BLaER1 (cell line): ENCODE measurements around the gene CFAP100.

Experiments
- H3K27ac ChIP-seq: shearing (Covaris generic); formaldehyde crosslinking; 2 replicates; pipeline ENCODE4 v1.8.1; 2022
- H3K27me3 ChIP-seq: shearing (Covaris generic); formaldehyde crosslinking; 2 replicates; pipeline ENCODE4 v1.8.1; 2022
- H3K36me3 ChIP-seq: shearing (Covaris generic); formaldehyde crosslinking; 2 replicates; pipeline ENCODE4 v1.8.1; 2022
- H3K4me1 ChIP-seq: shearing (Covaris generic); formaldehyde crosslinking; 2 replicates; pipeline ENCODE4 v1.8.1; 2022
- H3K4me2 ChIP-seq: shearing (Covaris generic); formaldehyde crosslinking; 2 replicates; pipeline ENCODE4 v1.8.1; 2022
- H3K4me3 ChIP-seq: shearing (Covaris generic); formaldehyde crosslinking; 2 replicates; pipeline ENCODE4 v1.8.1; 2022
- H3K9ac ChIP-seq: shearing (Covaris generic); formaldehyde crosslinking; 2 replicates; pipeline ENCODE4 v1.8.1; 2022
- H3K9me3 ChIP-seq: shearing (Covaris generic); formaldehyde crosslinking; 2 replicates; pipeline ENCODE4 v1.8.1; 2022
- H4K20me1 ChIP-seq: shearing (Covaris generic); formaldehyde crosslinking; 2 replicates; pipeline ENCODE4 v1.8.1; 2022
- Cebpa-rat ChIP-seq: shearing (Covaris generic); IDR thresholded peaks from 2 replicates; pipeline ENCODE4 v1.8.1; 2022

CFAP100 gene

DNA sequence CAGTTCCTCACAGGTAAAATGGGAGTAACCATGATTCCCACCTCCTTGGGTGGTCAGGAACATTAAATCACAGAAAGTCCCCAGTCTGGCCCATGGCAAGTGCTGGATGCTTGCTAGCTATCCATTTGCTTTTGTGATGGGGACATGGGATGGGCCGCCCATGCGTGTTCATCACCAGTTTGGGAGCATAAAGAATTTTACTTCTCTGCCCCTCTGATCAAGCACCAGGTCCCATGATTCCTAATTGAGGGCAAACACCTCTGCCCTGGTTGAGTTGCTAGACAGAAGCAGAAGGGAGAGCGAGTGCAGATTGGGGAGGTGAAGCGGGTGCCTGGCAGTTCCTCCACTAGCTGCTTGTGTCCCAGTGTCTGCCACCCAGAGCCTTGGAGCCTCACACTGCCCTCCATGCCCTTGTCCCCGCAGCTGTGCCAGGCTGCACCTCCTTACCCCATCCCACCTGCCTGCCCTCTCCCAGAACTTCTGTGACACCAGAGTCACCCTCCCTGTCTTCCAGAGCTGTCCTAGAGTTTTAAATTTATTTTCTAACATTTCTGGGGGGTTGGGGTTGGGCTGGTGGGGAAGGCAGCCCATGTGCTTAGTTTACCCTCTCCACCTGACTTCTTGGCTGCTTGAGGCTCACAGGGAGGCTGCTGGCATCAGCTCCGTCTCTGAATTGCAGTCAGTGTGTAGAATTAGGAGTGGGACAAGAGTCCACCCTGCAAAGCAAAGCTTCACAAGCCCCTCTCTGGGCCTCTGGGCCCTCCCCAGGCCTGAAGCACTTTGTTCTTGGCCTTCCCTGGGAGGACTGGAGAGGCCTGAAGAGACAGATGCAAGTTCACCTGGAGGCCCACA lies 18.4 kb downstream of the CFAP100 start:
- no peak overlapping the region for H3K27ac ChIP-seq
- H3K36me3 ChIP-seq = no peaks in the 10 kb centered on the region
- no peak for TF ChIP-seq Cebpa-rat
- no peak overlapping the region for H3K9ac ChIP-seq
- no peak overlapping the region for H3K4me2 ChIP-seq
- no peaks in the 10 kb centered on the region for H3K4me1 ChIP-seq
- H3K9me3 ChIP-seq = no peaks in the 10 kb centered on the region
- no peaks in the 10 kb centered on the region for H4K20me1 ChIP-seq
- H3K27me3 ChIP-seq = no peaks in the 10 kb centered on the region
- H3K4me3 ChIP-seq = no peak overlapping the region

DNA sequence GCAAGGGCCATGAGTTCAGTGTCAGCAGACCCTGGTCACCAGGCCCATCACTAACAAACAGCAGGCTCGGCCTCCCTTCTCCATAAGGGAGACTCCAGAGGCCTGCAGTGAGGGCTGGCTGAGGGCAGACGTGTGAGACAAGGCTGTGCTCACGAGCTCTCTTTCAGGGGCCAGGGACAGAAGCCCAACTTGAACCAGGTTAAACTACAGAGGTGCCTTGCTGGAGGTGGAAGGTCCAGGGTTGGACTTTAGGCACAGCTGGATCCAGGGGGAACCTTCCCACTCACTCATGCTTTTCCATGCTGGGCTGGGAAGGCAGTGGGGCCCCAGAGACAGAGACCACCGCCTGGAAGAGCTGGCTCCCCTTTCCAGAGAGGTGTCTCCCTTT lies 19.0 kb downstream of the CFAP100 start:
- no peak overlapping the region for H3K4me2 ChIP-seq
- H3K36me3 ChIP-seq = no peaks in the 10 kb centered on the region
- no peaks in the 10 kb centered on the region for H4K20me1 ChIP-seq
- H3K9ac ChIP-seq = no peak overlapping the region
- no peak for TF ChIP-seq Cebpa-rat
- no peak overlapping the region for H3K27ac ChIP-seq
- no peak overlapping the region for H3K4me3 ChIP-seq
- H3K9me3 ChIP-seq = no peaks in the 10 kb centered on the region
- no peaks in the 10 kb centered on the region for H3K27me3 ChIP-seq
- no peaks in the 10 kb centered on the region for H3K4me1 ChIP-seq

DNA sequence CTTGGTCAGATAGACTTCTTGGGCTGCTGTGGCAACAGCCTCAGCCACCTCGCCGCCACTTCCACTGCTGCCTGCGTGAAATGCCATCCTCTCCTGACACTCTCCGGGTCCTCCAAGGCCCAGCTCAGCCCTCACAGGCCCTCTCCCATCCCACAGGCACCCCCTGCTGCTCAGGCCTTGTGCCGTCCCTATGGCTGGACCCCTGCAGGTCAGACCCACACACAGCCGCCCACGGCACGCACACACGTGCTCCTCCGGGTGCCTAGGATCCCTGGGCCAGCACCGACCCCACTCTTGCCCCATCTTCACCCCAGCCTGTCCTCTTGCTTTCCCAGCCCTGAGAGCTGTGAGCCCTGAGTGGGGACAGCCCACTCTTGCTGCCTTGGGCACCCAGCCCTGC lies 19.7 kb downstream of the CFAP100 start:
- no peaks in the 10 kb centered on the region for H3K9me3 ChIP-seq
- no peak overlapping the region for H3K9ac ChIP-seq
- H3K27me3 ChIP-seq = no peaks in the 10 kb centered on the region
- no peak overlapping the region for H3K4me2 ChIP-seq
- H3K36me3 ChIP-seq = no peaks in the 10 kb centered on the region
- TF ChIP-seq Cebpa-rat = no peak
- H4K20me1 ChIP-seq = no peaks in the 10 kb centered on the region
- H3K4me1 ChIP-seq = no peaks in the 10 kb centered on the region
- no peak overlapping the region for H3K27ac ChIP-seq
- H3K4me3 ChIP-seq = no peak overlapping the region

DNA sequence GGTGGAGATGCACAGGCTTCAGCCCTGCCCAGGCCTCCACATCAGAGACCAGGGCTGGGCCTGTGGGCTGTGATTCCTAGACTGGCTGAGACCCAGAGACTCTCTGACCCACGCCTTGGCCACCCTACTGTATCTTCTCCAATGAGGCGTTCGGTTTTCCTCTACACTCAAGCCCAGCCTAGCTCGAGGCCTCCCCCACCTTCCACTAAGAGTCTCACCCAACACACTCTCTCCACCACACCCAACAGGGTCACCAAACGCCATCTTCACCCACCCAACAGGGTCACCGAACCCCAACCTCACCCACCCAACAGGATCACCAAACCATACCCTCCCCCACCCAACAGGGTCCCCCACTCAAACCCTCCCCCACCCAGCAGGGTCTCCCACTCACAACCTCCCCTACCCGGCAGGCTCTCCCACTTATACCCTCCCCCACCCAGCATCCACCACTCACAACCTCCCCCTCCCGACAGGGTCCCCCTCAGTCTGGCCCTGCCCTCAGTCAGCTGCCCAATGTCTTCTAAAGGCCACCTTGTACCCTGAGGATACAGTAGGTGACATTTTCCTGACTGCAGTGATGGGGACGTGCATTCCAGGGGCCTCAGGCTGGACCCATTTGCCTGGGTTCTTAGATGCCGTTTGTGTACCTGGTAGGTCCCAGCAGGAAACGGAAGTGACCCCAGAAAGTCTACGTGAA lies 20.4 kb downstream of the CFAP100 start:
- H3K9ac ChIP-seq = no peak overlapping the region
- no peak overlapping the region for H3K4me2 ChIP-seq
- H4K20me1 ChIP-seq = no peaks in the 10 kb centered on the region
- no peaks in the 10 kb centered on the region for H3K9me3 ChIP-seq
- no peak overlapping the region for H3K27ac ChIP-seq
- H3K36me3 ChIP-seq = no peaks in the 10 kb centered on the region
- no peaks in the 10 kb centered on the region for H3K4me1 ChIP-seq
- no peak for TF ChIP-seq Cebpa-rat
- H3K27me3 ChIP-seq = no peaks in the 10 kb centered on the region
- no peak overlapping the region for H3K4me3 ChIP-seq

DNA sequence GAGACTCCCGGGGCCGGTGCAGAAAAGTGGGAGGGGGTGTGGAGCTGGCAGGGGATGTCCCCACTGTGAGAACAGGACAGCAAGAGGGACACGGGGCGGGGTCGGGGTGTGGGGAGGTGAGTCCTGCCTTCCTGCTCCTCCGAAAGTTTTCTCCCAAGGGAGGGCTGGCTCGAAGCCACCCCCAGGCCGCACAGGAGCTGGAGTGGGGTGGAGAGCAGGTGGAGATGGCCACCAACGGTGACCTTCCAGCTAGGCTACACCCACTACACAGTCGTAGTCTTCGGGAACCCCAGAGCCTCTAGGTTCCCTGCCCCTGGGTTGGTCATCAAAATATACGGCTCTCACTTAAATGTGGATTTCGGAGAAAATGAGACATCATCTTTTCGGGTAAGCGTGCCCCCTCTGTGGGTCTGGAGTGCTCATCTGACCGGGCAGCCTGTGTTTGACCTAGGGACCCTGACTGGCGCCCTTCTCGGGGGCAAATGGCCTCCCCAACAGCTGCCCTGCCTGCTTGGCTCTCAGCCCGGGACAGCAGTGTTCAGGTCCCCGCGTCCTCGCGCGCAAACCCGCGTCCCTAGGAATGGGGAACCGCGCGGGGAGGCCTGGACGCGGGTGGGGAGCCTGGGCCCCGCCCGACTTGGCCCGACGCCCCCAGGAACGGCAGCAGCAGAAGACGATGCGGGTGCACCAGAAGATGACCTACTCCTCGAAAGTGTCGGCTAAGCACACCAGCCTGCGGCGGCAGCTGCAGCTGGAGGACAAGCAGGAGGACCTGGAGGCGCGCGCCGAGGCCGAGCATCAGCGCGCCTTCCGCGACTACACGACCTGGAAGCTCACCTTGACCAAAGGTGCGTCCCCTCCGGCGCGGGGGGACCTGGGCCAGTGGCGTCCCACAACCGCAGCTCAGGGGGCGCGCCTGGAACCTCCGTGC lies 21.2 kb downstream of the CFAP100 start:
- Histone ChIP-seq H4K20me1 (no peaks in the 10 kb centered on the region), H3K9ac (no peak overlapping the region), H3K4me2 (no peak overlapping the region), H3K27ac (no peak overlapping the region), H3K4me1 (no peaks in the 10 kb centered on the region), H3K9me3 (no peaks in the 10 kb centered on the region), H3K36me3 (no peaks in the 10 kb centered on the region), H3K27me3 (no peaks in the 10 kb centered on the region), H3K4me3 (no peak overlapping the region)
- no peak for TF ChIP-seq Cebpa-rat

DNA sequence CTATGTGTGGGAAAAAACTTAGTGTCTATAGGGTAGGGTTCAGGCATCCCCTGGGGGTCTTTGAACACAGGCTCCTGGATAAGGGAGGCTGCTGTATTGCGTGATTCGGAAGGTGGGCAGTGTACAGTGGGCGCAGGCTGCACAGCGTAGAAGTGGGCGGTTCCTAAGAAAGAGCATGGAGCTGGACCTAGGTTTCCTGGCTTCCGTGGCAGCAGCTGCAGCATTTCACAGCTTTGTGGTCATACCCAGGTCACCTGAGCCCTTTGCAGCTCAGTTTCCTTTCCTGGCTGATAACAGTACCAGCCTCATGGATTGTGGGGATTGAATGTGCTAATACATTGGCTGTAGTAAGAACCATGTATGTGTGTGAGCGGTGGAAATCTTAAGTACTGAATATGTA lies 22.2 kb downstream of the CFAP100 start:
- H4K20me1 ChIP-seq = no peaks in the 10 kb centered on the region

DNA sequence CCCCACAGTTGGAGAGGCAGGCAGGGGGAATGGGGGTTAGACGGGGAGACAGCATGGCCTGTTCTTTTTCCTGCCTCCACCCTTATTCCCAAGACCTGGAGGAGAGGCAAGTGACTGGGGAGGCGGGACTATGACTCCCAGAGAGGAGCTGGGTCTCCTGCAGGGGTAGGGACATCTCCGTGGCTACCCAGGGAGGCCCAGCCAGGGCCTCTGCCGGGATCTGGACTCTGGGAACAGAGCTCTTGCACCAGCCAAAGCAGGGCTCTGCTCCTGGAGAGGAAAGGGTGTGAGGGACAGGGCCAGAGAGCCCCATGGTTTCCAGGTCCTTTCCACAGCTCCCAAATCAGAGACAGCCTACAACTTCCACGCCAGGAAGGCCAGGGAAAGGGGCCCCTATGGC lies 22.8 kb downstream of the CFAP100 start:
- Histone ChIP-seq H3K4me2 (no peak overlapping the region), H3K27ac (no peak overlapping the region), H3K9ac (no peak overlapping the region), H3K27me3 (no peaks in the 10 kb centered on the region), H3K36me3 (no peaks in the 10 kb centered on the region), H3K4me3 (no peak overlapping the region), H3K9me3 (no peaks in the 10 kb centered on the region), H3K4me1 (no peaks in the 10 kb centered on the region), H4K20me1 (no peaks in the 10 kb centered on the region)
- no peak for TF ChIP-seq Cebpa-rat

More for the DNA sequence above, 22.2 kb downstream of the CFAP100 start:
- Histone ChIP-seq H3K9ac (no peak overlapping the region), H3K4me2 (no peak overlapping the region), H3K4me1 (no peaks in the 10 kb centered on the region), H3K4me3 (no peak overlapping the region), H3K36me3 (no peaks in the 10 kb centered on the region), H3K27me3 (no peaks in the 10 kb centered on the region), H3K27ac (no peak overlapping the region), H3K9me3 (no peaks in the 10 kb centered on the region)
- TF ChIP-seq Cebpa-rat = no peak

DNA sequence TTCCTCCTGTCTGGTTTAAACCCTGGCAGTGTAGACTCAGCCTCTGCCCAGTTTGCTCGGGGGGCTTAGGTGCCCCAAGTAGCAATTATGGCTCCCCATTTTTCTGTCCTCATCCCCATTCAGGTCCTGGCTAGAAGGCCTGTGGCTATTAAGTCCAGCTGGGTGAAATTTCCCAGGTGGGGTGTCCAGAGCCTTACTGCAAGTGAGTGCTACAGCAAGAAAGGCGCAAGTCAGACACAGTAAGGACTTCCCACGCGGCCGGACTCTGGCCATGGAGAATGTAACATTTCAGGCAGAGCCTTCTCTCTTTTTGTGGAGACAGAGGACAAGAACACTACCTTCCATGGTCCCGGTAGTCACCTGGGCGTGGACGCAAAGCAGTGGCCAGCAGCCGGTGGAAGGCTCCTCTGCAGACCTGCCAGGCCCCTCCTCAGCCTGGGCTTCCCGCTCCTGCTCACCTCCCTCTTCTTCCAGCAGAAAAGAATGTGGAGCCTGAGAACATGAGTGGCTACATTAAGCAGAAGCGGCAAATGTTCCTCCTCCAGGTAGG lies 23.3 kb downstream of the CFAP100 start:
- Histone ChIP-seq H4K20me1 (no peaks in the 10 kb centered on the region), H3K4me2 (no peak overlapping the region), H3K4me3 (no peak overlapping the region), H3K27me3 (no peaks in the 10 kb centered on the region), H3K27ac (no peak overlapping the region), H3K9me3 (no peaks in the 10 kb centered on the region), H3K36me3 (no peaks in the 10 kb centered on the region), H3K9ac (no peak overlapping the region), H3K4me1 (no peaks in the 10 kb centered on the region)
- no peak for TF ChIP-seq Cebpa-rat

DNA sequence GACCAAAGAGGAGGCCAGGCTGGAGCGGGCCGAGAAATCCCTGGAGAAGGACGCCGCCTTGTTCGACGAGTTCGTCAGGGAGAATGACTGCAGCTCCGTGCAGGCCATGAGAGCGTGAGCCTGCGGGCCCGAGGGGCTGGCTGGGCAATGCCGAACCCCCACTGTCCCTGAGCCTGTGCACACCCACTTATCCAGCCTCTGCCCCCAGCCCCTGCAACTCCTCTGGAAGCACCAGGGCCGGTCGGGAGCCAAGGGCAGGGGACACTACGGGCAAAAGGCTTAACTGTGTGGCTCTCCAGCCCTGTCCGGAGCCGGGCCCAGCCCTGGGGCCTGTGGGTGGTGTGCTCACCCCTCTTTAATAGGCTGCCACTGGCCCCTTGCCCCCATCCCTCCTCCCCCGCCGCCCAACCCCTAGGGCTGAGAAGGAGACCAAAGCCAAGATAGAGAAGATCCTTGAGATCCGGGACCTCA lies 24.0 kb downstream of the CFAP100 start:
- H3K9me3 ChIP-seq = no peaks in the 10 kb centered on the region
- H3K9ac ChIP-seq = no peak overlapping the region
- H4K20me1 ChIP-seq = no peaks in the 10 kb centered on the region
- TF ChIP-seq Cebpa-rat = no peak
- no peaks in the 10 kb centered on the region for H3K27me3 ChIP-seq
- H3K4me3 ChIP-seq = no peak overlapping the region
- H3K36me3 ChIP-seq = no peaks in the 10 kb centered on the region
- no peaks in the 10 kb centered on the region for H3K4me1 ChIP-seq
- H3K27ac ChIP-seq = no peak overlapping the region
- no peak overlapping the region for H3K4me2 ChIP-seq
